Natural killer cell (primary cell): ENCODE data around the gene SGTB. TPM values are rescaled to one million over a fixed set of nuclear protein-coding genes. Genes with fewer than 3 reads are reported as not detected.

Source experiments
- ATAC-seq, 3 donors: fragments of 150-1000 bp in 2 of 3; fragments of 200-7000 bp in 1 of 3; cut with Tn5 transposase; 1 replicate in 1 of 3; 2 replicates in 2 of 3; pipeline ENCODE4 v1.10.0; 2021; ENCODE audit warnings: mild to moderate bottlenecking in 2 of 3, moderate library complexity in 2 of 3
- DNase-seq, 2 donors: peaks; one replicate each; pipeline versions ENCODE4 v3.0.0 to v3.0.0-alpha.2; 2013 to 2021; ENCODE audit warnings: mixed read lengths in 1 of 2
- H3K27ac ChIP-seq: one replicate; pipeline ENCODE4 v1.5.1; 2013; ENCODE audit warnings: mild to moderate bottlenecking, low read length
- H3K27me3 ChIP-seq: one replicate; pipeline ENCODE4 v1.6.1; 2013; ENCODE audit warnings: low read length; ENCODE audit not compliant: control insufficient read depth, insufficient read depth
- H3K36me3 ChIP-seq: one replicate; pipeline ENCODE4 v1.6.1; 2013; ENCODE audit warnings: low read length; ENCODE audit not compliant: control insufficient read depth, insufficient read depth
- H3K4me1 ChIP-seq: one replicate; pipeline ENCODE4 v1.6.1; 2013; ENCODE audit warnings: low read length; ENCODE audit not compliant: control insufficient read depth, insufficient read depth
- H3K4me3 ChIP-seq: one replicate; pipeline ENCODE4 v1.5.1; 2013; ENCODE audit warnings: low read length
- H3K9me3 ChIP-seq: one replicate; pipeline ENCODE4 v1.6.1; 2013; ENCODE audit warnings: low read length; ENCODE audit not compliant: control insufficient read depth, insufficient read depth
- H3K27ac Mint-ChIP-seq, 2 donors: one replicate each; pipeline ENCODE4 v1.8.0; 2022; ENCODE audit warnings: mild to moderate bottlenecking in 2 of 2, mixed read lengths in 2 of 2, moderate library complexity in 1 of 2
- H3K27me3 Mint-ChIP-seq, 2 donors: one replicate each; pipeline ENCODE4 v1.8.0; 2022; ENCODE audit warnings: low read depth in 2 of 2, mixed read lengths in 2 of 2
- H3K36me3 Mint-ChIP-seq: one replicate; pipeline ENCODE4 v1.8.0; 2022; ENCODE audit warnings: mixed read lengths
- H3K4me1 Mint-ChIP-seq, 2 donors: one replicate each; pipeline ENCODE4 v1.8.0; 2022; ENCODE audit warnings: mixed read lengths in 2 of 2
- H3K4me3 Mint-ChIP-seq: one replicate; pipeline ENCODE4 v1.8.0; 2022; ENCODE audit warnings: mild to moderate bottlenecking, moderate library complexity, mixed read lengths
- H3K9me3 Mint-ChIP-seq, 2 donors: one replicate each; pipeline ENCODE4 v1.8.0; 2022; ENCODE audit warnings: mixed read lengths in 2 of 2
- WGBS: methylation state at CpG from one replicate; pipeline ENCODE4 v1.1.7; 2013; ENCODE audit warnings: missing lambda C conversion rate; ENCODE audit not compliant: insufficient coverage; 5-methylcytosine and 5-hydroxymethylcytosine counted together
- intact Hi-C: fragments of 100-400 bp; cut with micrococcal nuclease; formaldehyde crosslinking; loops from one replicate; pipeline ENCODE4 v1.14.2; 2022
- total RNA-seq, 4 donors: library from RNA; stranded (reverse); fragments of 120-200 nt in 1 of 4; gene quantifications; one replicate each; pipeline versions ENCODE4 v1.2.3 to v1.2.4, GENCODE V29; 2013 to 2022
- TF ChIP-seq, protein P1 (sequence below): fragments of 200-600 bp; IDR thresholded peaks from one replicate; pipeline ENCODE4 v1.8.0; 2022; ENCODE audit warnings: antibody characterized with exemption

SGTB gene
- total RNA-seq, 3 donors from 2014 or later (not counting 1 experiment from before 2014, with no cell fraction given): 6.9 to 12.0 (median 10.0) TPM

DNA sequence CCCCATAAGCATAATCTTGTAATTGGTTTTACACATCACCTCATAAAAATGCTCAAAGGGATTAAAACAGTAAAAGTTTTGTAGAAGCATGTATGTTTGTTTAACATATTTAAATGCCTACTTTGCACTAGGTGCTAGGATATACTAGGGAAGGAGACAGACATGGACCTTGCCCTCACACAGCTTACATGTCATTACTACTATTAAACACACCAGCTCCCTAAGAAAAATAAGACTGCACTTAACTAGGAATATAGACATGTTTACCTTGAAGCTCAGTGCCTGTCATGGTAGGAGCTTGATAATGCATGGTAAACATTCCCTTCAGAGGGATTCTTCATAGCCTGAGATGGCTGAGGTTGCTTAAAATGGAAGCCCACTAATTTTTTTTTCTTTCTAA, 90.9 kb downstream of the SGTB start:
- intact Hi-C loops: no loop called here
- no peak overlapping the region for H3K27ac Mint-ChIP-seq
- DNase-seq (no peak), ATAC-seq (no peak)
- Histone ChIP-seq H3K27me3 (no peaks in the 10 kb centered on the region), H3K9me3 (no peaks in the 10 kb centered on the region), H3K4me3 (no peak overlapping the region), H3K4me1 (no peaks in the 10 kb centered on the region), H3K27ac (no peak overlapping the region), H3K36me3 (peaks cover 17% of the 10 kb centered on the region)
- H3K36me3 Mint-ChIP-seq: peaks cover 6% of the 10 kb centered on the region
- H3K27me3 Mint-ChIP-seq: no peaks in the 10 kb centered on the region
- TF ChIP-seq, protein P1, sequence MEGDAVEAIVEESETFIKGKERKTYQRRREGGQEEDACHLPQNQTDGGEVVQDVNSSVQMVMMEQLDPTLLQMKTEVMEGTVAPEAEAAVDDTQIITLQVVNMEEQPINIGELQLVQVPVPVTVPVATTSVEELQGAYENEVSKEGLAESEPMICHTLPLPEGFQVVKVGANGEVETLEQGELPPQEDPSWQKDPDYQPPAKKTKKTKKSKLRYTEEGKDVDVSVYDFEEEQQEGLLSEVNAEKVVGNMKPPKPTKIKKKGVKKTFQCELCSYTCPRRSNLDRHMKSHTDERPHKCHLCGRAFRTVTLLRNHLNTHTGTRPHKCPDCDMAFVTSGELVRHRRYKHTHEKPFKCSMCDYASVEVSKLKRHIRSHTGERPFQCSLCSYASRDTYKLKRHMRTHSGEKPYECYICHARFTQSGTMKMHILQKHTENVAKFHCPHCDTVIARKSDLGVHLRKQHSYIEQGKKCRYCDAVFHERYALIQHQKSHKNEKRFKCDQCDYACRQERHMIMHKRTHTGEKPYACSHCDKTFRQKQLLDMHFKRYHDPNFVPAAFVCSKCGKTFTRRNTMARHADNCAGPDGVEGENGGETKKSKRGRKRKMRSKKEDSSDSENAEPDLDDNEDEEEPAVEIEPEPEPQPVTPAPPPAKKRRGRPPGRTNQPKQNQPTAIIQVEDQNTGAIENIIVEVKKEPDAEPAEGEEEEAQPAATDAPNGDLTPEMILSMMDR: no peak
- peaks cover 1 to 2% of the 10 kb centered on the region in 2 donors for H3K4me1 Mint-ChIP-seq
- no peaks in the 10 kb centered on the region for H3K9me3 Mint-ChIP-seq
- no peak overlapping the region for H3K4me3 Mint-ChIP-seq

- ATAC-seq (no peak), DNase-seq (no peak)
- Histone ChIP-seq H3K4me1 (peaks cover 7% of the 10 kb centered on the region), H3K4me3 (no peak overlapping the region), H3K9me3 (no peaks in the 10 kb centered on the region), H3K27me3 (no peaks in the 10 kb centered on the region), H3K36me3 (peaks cover 14% of the 10 kb centered on the region), H3K27ac (no peak overlapping the region)
- peaks cover 6% of the 10 kb centered on the region for H3K36me3 Mint-ChIP-seq
- WGBS: 81% methylated on average over 4 of the region's 6 CpGs
- intact Hi-C loops: loop anchor here (2.0 kb wide), 2 partner anchors 299 to 519 kb away; partner anchors contain the start of gene SREK1
- H3K27ac Mint-ChIP-seq: peak overlapping the region; percentile 96 to 99
- no peaks in the 10 kb centered on the region for H3K9me3 Mint-ChIP-seq
- peak overlapping the region; percentile 94 for H3K4me3 Mint-ChIP-seq
- TF ChIP-seq, protein P1: no peak
- H3K4me1 Mint-ChIP-seq: peaks cover 34 to 35% of the 10 kb centered on the region in 2 donors
- H3K27me3 Mint-ChIP-seq: no peaks in the 10 kb centered on the region
These were observed 96.2 kb downstream of the SGTB start for GRCh38 chr5:65625743-65626142.

DNA sequence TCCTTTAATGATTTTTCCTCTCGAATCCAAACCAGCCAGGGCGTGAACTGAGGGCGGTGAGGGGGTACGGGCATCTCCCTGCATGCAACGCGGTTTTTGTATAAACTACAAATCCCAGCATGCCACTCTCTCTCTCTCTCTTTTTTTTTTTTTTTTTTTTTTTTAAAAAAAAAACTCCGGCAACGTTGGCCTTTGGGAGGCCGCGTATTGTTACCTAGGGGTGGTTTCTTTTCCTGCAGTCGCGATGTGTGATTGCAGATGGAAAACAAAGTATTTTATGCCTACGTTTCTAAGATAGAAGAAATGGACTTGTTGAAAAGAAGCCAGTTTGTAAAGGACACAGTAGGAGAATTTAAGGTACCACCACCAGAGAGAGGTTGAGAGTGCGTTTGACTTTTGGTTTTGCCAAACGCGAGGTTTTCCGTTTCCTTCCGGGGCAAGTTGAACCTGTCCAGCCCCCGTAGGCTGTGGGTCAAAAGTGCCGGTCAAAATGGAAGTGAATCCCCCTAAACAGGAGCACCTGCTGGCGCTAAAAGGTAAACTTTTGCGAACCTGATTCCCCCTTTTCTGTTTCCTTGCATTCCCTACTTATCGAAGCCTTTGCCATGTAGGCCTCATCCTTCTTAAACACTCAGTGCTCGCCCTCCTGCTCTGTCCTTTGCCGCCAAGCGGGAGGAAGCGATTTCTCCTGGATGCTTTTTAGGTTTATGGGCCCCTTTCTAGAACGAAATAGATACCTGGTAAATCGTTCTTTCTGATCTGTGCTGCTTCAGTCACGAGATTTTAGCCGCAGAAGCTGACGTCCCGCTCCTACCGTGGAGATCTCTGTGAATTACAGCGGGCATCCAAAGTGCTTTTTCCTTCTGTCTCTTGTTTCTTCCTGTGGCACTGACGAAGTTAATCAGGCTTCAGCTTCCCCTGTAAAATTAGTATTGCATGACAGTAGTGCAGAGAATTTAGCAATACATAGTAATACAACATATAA, 97.0 kb downstream of the SGTB start, which contains the start of the genes SHLD3 and TRAPPC13:
Gene SHLD3 (plus strand): TSS at position 457 of the 985 bp plus-strand sequence. CDS start 4,561 bp downstream, outside the sequence.
Gene TRAPPC13 (plus strand): TSS at position 457 of the 985 bp plus-strand sequence. CDS start 34 bp downstream, at position 491.
- H3K4me3 ChIP-seq: peak within 1 kb of the TSS; percentile 60
- Mint-ChIP-seq H3K27me3 (no peaks in the 10 kb centered on the region), H3K9me3 (no peaks in the 10 kb centered on the region), H3K4me3 (peak within 1 kb of the TSS; percentile 94), H3K4me1 (peaks cover 34 to 35% of the 10 kb centered on the region in 2 donors), H3K27ac (peak within 1 kb of the TSS; percentile 96 to 99), H3K36me3 (peaks cover 5% of the 10 kb centered on the region)
- H3K36me3 ChIP-seq: peaks cover 12% of the 10 kb centered on the region
- WGBS: under 1% methylated on average over 33 of the region's 36 CpGs
- TF ChIP-seq, protein P1: peak; percentile 13
- ATAC-seq (peak; percentile 75 to 89 (median 76)), DNase-seq (peak; percentile 77 to 95)
- intact Hi-C loops: loop anchor here (1.0 to 2.0 kb wide), 3 partner anchors 62 to 520 kb away; partner anchors contain the start of genes CENPK, PPWD1 and SREK1
- peak within 1 kb of the TSS; percentile 73 for H3K27ac ChIP-seq
- no peaks in the 10 kb centered on the region for H3K9me3 ChIP-seq
- H3K4me1 ChIP-seq: peaks cover 7% of the 10 kb centered on the region
- H3K27me3 ChIP-seq: no peaks in the 10 kb centered on the region
